Caco-2 (cell line): Measurements from ENCODE around the gene LMBR1. TPM values are rescaled to one million over a fixed set of nuclear protein-coding genes. Genes with fewer than 3 reads are reported as not detected.
"Not testable (repeated sequence)": the region's sequence is repeated elsewhere in the genome, so short reads cannot be mapped to it uniquely, and the experiment has no call there.

Experiments
- BruUV-seq: library from RNA; stranded (reverse); fragments of 400-500 nt; replicated peaks from 2 replicates; lab custom pipeline; 2021; lab: Mats Ljungman, UMichigan
- CTCF ChIA-PET: fragments of 300-600 bp; sonication (Branson Sonifier 250); formaldehyde crosslinking; loops from one replicate; lab custom pipeline; 2022; ENCODE audit warnings: antibody characterized with exemption; lab: Charles Lee
- POLR2A ChIA-PET: fragments of 300-600 bp; sonication (Branson Sonifier 250); formaldehyde crosslinking; loops from one replicate; lab custom pipeline; 2022; ENCODE audit warnings: antibody characterized with exemption; lab: Charles Lee
- DNase-seq, 2 experiments: peaks; one replicate each; pipeline versions ENCODE4 v3.0.0 to v3.0.0-alpha.2; 2020 to 2022
- H3K27me3 ChIP-seq: replicated peaks from 2 replicates; pipeline ENCODE4 v1.6.0; 2011; ENCODE audit warnings: low read length; ENCODE audit not compliant: control insufficient read depth, insufficient read depth
- H3K36me3 ChIP-seq: 2 replicates; pipeline ENCODE4 v1.5.1; 2011; ENCODE audit warnings: low read length; ENCODE audit not compliant: control insufficient read depth, insufficient read depth
- H3K4me1 ChIP-seq: fragments of 250-450 bp; sonication (Bioruptor Pico); 2 replicates; pipeline ENCODE4 v1.5.1; 2020; ENCODE audit warnings: mild to moderate bottlenecking
- H3K4me3 ChIP-seq: 2 replicates; pipeline ENCODE4 v1.5.1; 2011; ENCODE audit warnings: low read depth, mild to moderate bottlenecking, control low read depth, low read length
- H3K9me3 ChIP-seq: fragments of 250-450 bp; sonication (Bioruptor Pico); 2 replicates; pipeline ENCODE4 v1.5.1; 2020; ENCODE audit warnings: mild to moderate bottlenecking, moderate library complexity
- H3K27ac Mint-ChIP-seq: one replicate; pipeline ENCODE4 v1.8.0; 2022; ENCODE audit warnings: mixed read lengths; ENCODE audit not compliant: unreplicated experiment
- H3K27me3 Mint-ChIP-seq: one replicate; pipeline ENCODE4 v1.8.0; 2022; ENCODE audit warnings: mixed read lengths; ENCODE audit not compliant: insufficient read depth, unreplicated experiment
- H3K36me3 Mint-ChIP-seq: one replicate; pipeline ENCODE4 v1.8.0; 2022; ENCODE audit warnings: mild to moderate bottlenecking, mixed read lengths; ENCODE audit not compliant: insufficient read depth, unreplicated experiment
- H3K4me1 Mint-ChIP-seq: one replicate; pipeline ENCODE4 v1.8.0; 2022; ENCODE audit warnings: low read depth, mixed read lengths; ENCODE audit not compliant: unreplicated experiment
- H3K4me3 Mint-ChIP-seq: one replicate; pipeline ENCODE4 v1.8.0; 2022; ENCODE audit warnings: mild to moderate bottlenecking, moderate library complexity, mixed read lengths; ENCODE audit not compliant: unreplicated experiment
- H3K9me3 Mint-ChIP-seq: one replicate; pipeline ENCODE4 v1.8.0; 2022; ENCODE audit warnings: mixed read lengths; ENCODE audit not compliant: unreplicated experiment
- CTCF ChIP-seq, 2 experiments: fragments of 200-600 bp in 1 of 2; IDR thresholded peaks; 1 replicate in 1 of 2; 2 replicates in 1 of 2; pipeline versions ENCODE4 v1.5.1 to v1.8.0; 2011 to 2022; ENCODE audit warnings: antibody characterized with exemption in 1 of 2, control low read depth in 1 of 2, inconsistent platforms in 1 of 2, low read depth in 1 of 2, low read length in 1 of 2, mild to moderate bottlenecking in 1 of 2, moderate library complexity in 1 of 2; ENCODE audit not compliant: insufficient read depth in 1 of 2, severe bottlenecking in 1 of 2, unreplicated experiment in 1 of 2
- intact Hi-C: fragments of 100-400 bp; cut with micrococcal nuclease; formaldehyde crosslinking; loops from one replicate; pipeline ENCODE4 v1.10.0; 2022; ENCODE audit not compliant: unreplicated experiment
- total RNA-seq: library from RNA; stranded (reverse); gene quantifications from 2 replicates; pipeline ENCODE4 v1.2.3, GENCODE V29; 2022

The LMBR1 gene
- total RNA-seq, 1 experiment from 2014 or later = 77.9 TPM

GRCh38 chr7:156881679-156882078 lies 11.3 kb downstream of the LMBR1 start:
- Mint-ChIP-seq H3K36me3 (peaks cover 13% of the 10 kb centered on the region), H3K9me3 (peaks cover 20% of the 10 kb centered on the region), H3K27ac (no peak overlapping the region), H3K27me3 (no peaks in the 10 kb centered on the region), H3K4me3 (no peak overlapping the region), H3K4me1 (peaks cover 10% of the 10 kb centered on the region)
- ChIA-PET CTCF (no interaction called here), POLR2A (no interaction called here)
- Histone ChIP-seq H3K9me3 (peaks cover 19% of the 10 kb centered on the region), H3K4me1 (peaks cover 11% of the 10 kb centered on the region; the same call in 1 of the 2 replicates), H3K4me3 (no peak overlapping the region), H3K36me3 (no peaks in the 10 kb centered on the region), H3K27me3 (no peaks in the 10 kb centered on the region)
- BruUV-seq = no TSS peak
- TF ChIP-seq CTCF (IDR thresholded peaks at IDR 0.05; ENCODE audit: insufficient read depth in 1 of 2, low read depth in 1 of 2, low read length in 1 of 2, severe bottlenecking in 1 of 2, unreplicated experiment in 1 of 2) = no peak
- intact Hi-C loops = no loop called here
- DNase-seq = no peak

GRCh38 chr7:156875766-156876165 lies 17.2 kb downstream of the LMBR1 start:
- intact Hi-C loops = no loop called here
- ChIA-PET CTCF (no interaction called here), POLR2A (no interaction called here)
- TF ChIP-seq CTCF (IDR thresholded peaks at IDR 0.05; ENCODE audit: insufficient read depth in 1 of 2, low read depth in 1 of 2, low read length in 1 of 2, severe bottlenecking in 1 of 2, unreplicated experiment in 1 of 2) = no peak
- Mint-ChIP-seq H3K4me3 (no peak overlapping the region), H3K27ac (no peak overlapping the region), H3K27me3 (no peaks in the 10 kb centered on the region), H3K9me3 (peaks cover 37% of the 10 kb centered on the region), H3K36me3 (peaks cover 30% of the 10 kb centered on the region), H3K4me1 (peaks cover 6% of the 10 kb centered on the region)
- Histone ChIP-seq H3K4me1 (no peaks in the 10 kb centered on the region), H3K27me3 (no peaks in the 10 kb centered on the region), H3K4me3 (no peak overlapping the region), H3K9me3 (peaks cover 17% of the 10 kb centered on the region), H3K36me3 (no peaks in the 10 kb centered on the region)
- DNase-seq = no peak
- BruUV-seq = no TSS peak

- POLR2A ChIA-PET, H3K4me3 Mint-ChIP-seq, H3K27ac Mint-ChIP-seq, H3K36me3 ChIP-seq, H3K4me3 ChIP-seq, BruUV-seq, CTCF ChIA-PET, H3K4me1 ChIP-seq, DNase-seq, intact Hi-C loops, H3K4me1 Mint-ChIP-seq, H3K27me3 Mint-ChIP-seq, H3K9me3 ChIP-seq, H3K27me3 ChIP-seq, H3K9me3 Mint-ChIP-seq: not testable (repeated sequence)
- peaks cover 26% of the 10 kb centered on the region for H3K36me3 Mint-ChIP-seq
Measured at GRCh38 chr7:156868363-156868762, 24.6 kb downstream of the LMBR1 start.

- Mint-ChIP-seq H3K36me3 (peaks cover 33% of the 10 kb centered on the region), H3K4me1 (peaks cover 7% of the 10 kb centered on the region), H3K27ac (no peak overlapping the region), H3K9me3 (peaks cover 13% of the 10 kb centered on the region), H3K27me3 (no peaks in the 10 kb centered on the region), H3K4me3 (no peak overlapping the region)
- intact Hi-C loops = no loop called here
- BruUV-seq = no TSS peak
- CTCF ChIA-PET = no interaction called here
- TF ChIP-seq CTCF (IDR thresholded peaks at IDR 0.05; ENCODE audit: insufficient read depth in 1 of 2, low read depth in 1 of 2, low read length in 1 of 2, severe bottlenecking in 1 of 2, unreplicated experiment in 1 of 2) = no peak
- DNase-seq = no peak
- Histone ChIP-seq H3K4me1 (no peaks in the 10 kb centered on the region), H3K27me3 (no peaks in the 10 kb centered on the region), H3K4me3 (no peak overlapping the region), H3K36me3 (peaks cover 5% of the 10 kb centered on the region), H3K9me3 (peaks cover 14% of the 10 kb centered on the region)
- POLR2A ChIA-PET = no interaction called here
Measured at GRCh38 chr7:156865493-156865892, 27.5 kb downstream of the LMBR1 start.

- BruUV-seq, POLR2A ChIA-PET, H3K4me3 Mint-ChIP-seq, DNase-seq, H3K4me3 ChIP-seq, H3K36me3 ChIP-seq, H3K27ac Mint-ChIP-seq, H3K27me3 Mint-ChIP-seq, intact Hi-C loops, H3K27me3 ChIP-seq, CTCF ChIA-PET, H3K4me1 Mint-ChIP-seq, H3K4me1 ChIP-seq: not testable (repeated sequence)
- H3K9me3 ChIP-seq = peaks cover 18% of the 10 kb centered on the region
- peaks cover 43% of the 10 kb centered on the region for H3K36me3 Mint-ChIP-seq
- peaks cover 23% of the 10 kb centered on the region for H3K9me3 Mint-ChIP-seq
Measured at GRCh38 chr7:156862022-156862421, 31.0 kb downstream of the LMBR1 start.
